ENCODE data around the gene CCN5. TPM values are rescaled to one million over a fixed set of nuclear protein-coding genes. Genes with fewer than 3 reads are reported as not detected.

The CCN5 gene
- total RNA-seq, 1 donor from 2014 or later = not detected

- TF ChIP-seq EZH2 (IDR thresholded peaks at IDR 0.05) = no peak
- no peak for TF ChIP-seq EZH2phosphoT487 (IDR thresholded peaks at IDR 0.05)
- TF ChIP-seq CTCF (IDR thresholded peaks at IDR 0.05) = no peak
- H3K4me1 Mint-ChIP-seq = peaks cover 17% of the 10 kb centered on the region
- H3K27ac Mint-ChIP-seq = no peak overlapping the region
Measured at GRCh38 chr20:44688053-44688625, 27.0 kb upstream of the CCN5 start.

GRCh38 chr20:44689809-44690208, 25.4 kb upstream of the CCN5 start:
- no peak for DNase-seq (ENCODE audit: low spot score)
- H3K4me1 Mint-ChIP-seq = peaks cover 20% of the 10 kb centered on the region
- H3K36me3 Mint-ChIP-seq = no peaks in the 10 kb centered on the region
- no peaks in the 10 kb centered on the region for H3F3A ChIP-seq (ENCODE audit: low read depth)
- no peak overlapping the region for H3K4me3 ChIP-seq
- H3K27me3 ChIP-seq = no peaks in the 10 kb centered on the region
- no peaks in the 10 kb centered on the region for H4K20me1 ChIP-seq (ENCODE audit: low read depth)
- H3K9ac ChIP-seq = no peak overlapping the region
- H3K9me3 ChIP-seq (ENCODE audit: low read depth) = no peaks in the 10 kb centered on the region
- peaks cover 3% of the 10 kb centered on the region for H3K9me3 Mint-ChIP-seq
- peaks cover 5% of the 10 kb centered on the region for H3K27me3 Mint-ChIP-seq (ENCODE audit: insufficient read depth, low read depth)
- TF ChIP-seq CTCF (IDR thresholded peaks at IDR 0.05) = no peak
- TF ChIP-seq EZH2phosphoT487 (IDR thresholded peaks at IDR 0.05) = no peak
- no peak overlapping the region for H2AFZ ChIP-seq (replicated peaks)
- no peaks in the 10 kb centered on the region for H3K79me2 ChIP-seq (ENCODE audit: low read depth)
- no peaks in the 10 kb centered on the region for H3K36me3 ChIP-seq
- H3K4me2 ChIP-seq = no peak overlapping the region
- H3K4me3 Mint-ChIP-seq = no peak overlapping the region
- no peak overlapping the region for H3K27ac ChIP-seq
- H3K4me1 ChIP-seq = no peaks in the 10 kb centered on the region
- H3K27ac Mint-ChIP-seq = no peak overlapping the region

More at GRCh38 chr20:44688053-44688625, 27.0 kb upstream of the CCN5 start:
- Histone ChIP-seq H2AFZ (replicated peaks) (no peak overlapping the region), H4K20me1 (ENCODE audit: low read depth) (no peaks in the 10 kb centered on the region), H3K9ac (no peak overlapping the region), H3K27ac (no peak overlapping the region), H3F3A (ENCODE audit: low read depth) (no peaks in the 10 kb centered on the region), H3K27me3 (no peaks in the 10 kb centered on the region), H3K4me3 (no peak overlapping the region), H3K4me1 (no peaks in the 10 kb centered on the region), H3K36me3 (no peaks in the 10 kb centered on the region), H3K4me2 (no peak overlapping the region), H3K9me3 (ENCODE audit: low read depth) (no peaks in the 10 kb centered on the region), H3K79me2 (ENCODE audit: low read depth) (no peaks in the 10 kb centered on the region)
- DNase-seq (ENCODE audit: low spot score) = no peak
- Mint-ChIP-seq H3K36me3 (no peaks in the 10 kb centered on the region), H3K27me3 (ENCODE audit: insufficient read depth, low read depth) (peaks cover 5% of the 10 kb centered on the region), H3K4me3 (no peak overlapping the region), H3K9me3 (peaks cover 3% of the 10 kb centered on the region)

GRCh38 chr20:44690781-44691423, 24.3 kb upstream of the CCN5 start:
- H3K9me3 Mint-ChIP-seq = peaks cover 3% of the 10 kb centered on the region
- peak overlapping the region; percentile 90 for H3K27ac Mint-ChIP-seq
- peaks cover 5% of the 10 kb centered on the region for H3K27me3 Mint-ChIP-seq (ENCODE audit: insufficient read depth, low read depth)
- H3K9me3 ChIP-seq (ENCODE audit: low read depth) = no peaks in the 10 kb centered on the region
- no peak overlapping the region for H2AFZ ChIP-seq (replicated peaks)
- no peak overlapping the region for H3K27ac ChIP-seq
- H3K9ac ChIP-seq = no peak overlapping the region
- no peak for DNase-seq (ENCODE audit: low spot score)
- no peaks in the 10 kb centered on the region for H4K20me1 ChIP-seq (ENCODE audit: low read depth)
- no peak overlapping the region for H3K4me2 ChIP-seq
- H3K36me3 ChIP-seq = no peaks in the 10 kb centered on the region
- no peak overlapping the region for H3K4me3 ChIP-seq
- H3K27me3 ChIP-seq = no peaks in the 10 kb centered on the region
- H3K4me1 Mint-ChIP-seq = peaks cover 19% of the 10 kb centered on the region
- TF ChIP-seq EZH2 (IDR thresholded peaks at IDR 0.05) (no peak), CTCF (IDR thresholded peaks at IDR 0.05) (no peak), EZH2phosphoT487 (IDR thresholded peaks at IDR 0.05) (no peak)
- peak overlapping the region; percentile 22 for H3K4me3 Mint-ChIP-seq
- H3K36me3 Mint-ChIP-seq = no peaks in the 10 kb centered on the region
- no peaks in the 10 kb centered on the region for H3K79me2 ChIP-seq (ENCODE audit: low read depth)
- no peaks in the 10 kb centered on the region for H3K4me1 ChIP-seq
- no peaks in the 10 kb centered on the region for H3F3A ChIP-seq (ENCODE audit: low read depth)

Measured in neural progenitor cell (in vitro differentiated cells).